H1 (cell line): Measurements from ENCODE around the gene ZFP91. TPM values are rescaled to one million over a fixed set of nuclear protein-coding genes. Genes with fewer than 3 reads are reported as not detected.

Source experiments
- CTCF ChIA-PET: fragments of 300-600 bp; sonication (Branson Sonifier 250); formaldehyde crosslinking; loops from one replicate; lab custom pipeline; 2021; ENCODE audit not compliant: partially characterized antibody; lab: Charles Lee
- POLR2A ChIA-PET: fragments of 300-600 bp; sonication (Branson Sonifier 250); formaldehyde crosslinking; loops from one replicate; lab custom pipeline; 2021; ENCODE audit warnings: inconsistent platforms; ENCODE audit not compliant: partially characterized antibody; lab: Charles Lee
- DNase-seq, 2 experiments: peaks; one replicate each; pipeline versions ENCODE4 v3.0.0 to v3.0.0-alpha.2; 2010 to 2022; ENCODE audit warnings: low spot score in 2 of 2, low read depth in 1 of 2, mixed read lengths in 1 of 2
- FAIRE-seq: peaks from 2 replicates; lab custom pipeline; 2011; peaks lifted over from hg19 to GRCh38; lab: Jason Lieb, UNC
- H2AFZ ChIP-seq: 2 replicates; pipeline ENCODE4 v1.8.1; 2012; ENCODE audit warnings: low read length, inconsistent platforms
- H2AK5ac ChIP-seq: 2 replicates; pipeline ENCODE4 v1.6.1; 2013; ENCODE audit warnings: low read depth, low read length
- H2BK120ac ChIP-seq: replicated peaks from 2 replicates; pipeline ENCODE3; 2013; ENCODE audit warnings: low read depth, low read length, inconsistent platforms
- H2BK12ac ChIP-seq: 2 replicates; pipeline ENCODE4 v1.6.1; 2013; ENCODE audit warnings: low read depth, low read length
- H2BK15ac ChIP-seq: 2 replicates; pipeline ENCODE4 v1.6.1; 2013; ENCODE audit warnings: low read length
- H2BK20ac ChIP-seq: 2 replicates; pipeline ENCODE4 v1.6.1; 2013; ENCODE audit warnings: low read length
- H2BK5ac ChIP-seq: 2 replicates; pipeline ENCODE4 v1.6.1; 2013; ENCODE audit warnings: low read depth, low read length
- H3K14ac ChIP-seq: 2 replicates; pipeline ENCODE4 v1.6.1; 2013; ENCODE audit warnings: inconsistent platforms; ENCODE audit not compliant: insufficient read length
- H3K18ac ChIP-seq: 2 replicates; pipeline ENCODE4 v1.6.1; 2013; ENCODE audit warnings: low read length; ENCODE audit errors: extremely low read depth
- H3K23ac ChIP-seq: 2 replicates; pipeline ENCODE4 v1.6.1; 2013; ENCODE audit warnings: inconsistent platforms; ENCODE audit not compliant: insufficient read length
- H3K23me2 ChIP-seq: 2 replicates; pipeline ENCODE4 v1.6.1; 2013; ENCODE audit warnings: low read depth, low read length
- H3K27ac ChIP-seq: 2 replicates; pipeline ENCODE4 v1.6.1; 2011; ENCODE audit warnings: low read depth, low read length, inconsistent platforms
- H3K27me3 ChIP-seq, 4 experiments: replicated peaks in 1 of 4; 1 replicate in 1 of 4; 2 replicates in 3 of 4; pipeline versions ENCODE4 v1.6.1 to v1.8.1; 2011 to 2013; ENCODE audit warnings: low read length in 3 of 4, mild to moderate bottlenecking in 3 of 4, inconsistent platforms in 2 of 4, mixed read lengths in 2 of 4, moderate library complexity in 1 of 4; ENCODE audit not compliant: control insufficient read depth in 3 of 4, insufficient read depth in 3 of 4; ENCODE audit errors: extremely low read depth in 1 of 4
- H3K36me3 ChIP-seq, 4 experiments: 2 replicates each; pipeline versions ENCODE4 v1.6.1 to v1.8.1; 2011 to 2013; ENCODE audit warnings: mild to moderate bottlenecking in 4 of 4, low read length in 3 of 4, moderate library complexity in 2 of 4, control low read depth in 1 of 4, inconsistent platforms in 1 of 4; ENCODE audit not compliant: insufficient read depth in 4 of 4, control insufficient read depth in 2 of 4
- H3K4ac ChIP-seq: replicated peaks from 2 replicates; pipeline ENCODE3; 2013; ENCODE audit warnings: low read length, low read depth, mixed read lengths, inconsistent platforms; ENCODE audit not compliant: insufficient read length
- H3K4me1 ChIP-seq, 4 experiments: replicated peaks in 1 of 4; 1 replicate in 1 of 4; 2 replicates in 3 of 4; pipeline versions ENCODE4 v1.6.1 to v1.8.1; 2011 to 2013; ENCODE audit warnings: low read length in 3 of 4, inconsistent platforms in 2 of 4, mixed read lengths in 1 of 4; ENCODE audit not compliant: insufficient read depth in 4 of 4, control insufficient read depth in 3 of 4
- H3K4me2 ChIP-seq, 2 experiments: 2 replicates each; pipeline versions ENCODE4 v1.6.1 to v1.8.1; 2011 to 2013; ENCODE audit warnings: low read depth in 2 of 2, low read length in 2 of 2, control low read depth in 1 of 2, inconsistent platforms in 1 of 2, mild to moderate bottlenecking in 1 of 2; ENCODE audit not compliant: insufficient read depth in 1 of 2
- H3K4me3 ChIP-seq, 4 experiments: fragments of 200-600, 300-600 bp in 1 of 4; sonication (generic), shearing (Covaris generic), sonication (Bioruptor Twin) in 1 of 4; 2 replicates each; pipeline versions ENCODE4 v1.5.1 to v1.8.1; 2011 to 2016; ENCODE audit warnings: low read length in 4 of 4, low read depth in 3 of 4, control low read depth in 2 of 4, inconsistent platforms in 2 of 4, mild to moderate bottlenecking in 2 of 4, mixed read lengths in 1 of 4, moderate library complexity in 1 of 4; ENCODE audit not compliant: insufficient read depth in 2 of 4; ENCODE audit errors: extremely low read depth in 1 of 4
- H3K56ac ChIP-seq: replicated peaks from 2 replicates; pipeline ENCODE3; 2013; ENCODE audit warnings: low read depth, mild to moderate bottlenecking, mixed read lengths, low read length, inconsistent platforms; ENCODE audit not compliant: insufficient read length
- H3K79me1 ChIP-seq: 2 replicates; pipeline ENCODE4 v1.6.1; 2013; ENCODE audit warnings: low read depth, low read length, control low read depth
- H3K79me2 ChIP-seq, 2 experiments: 2 replicates each; pipeline versions ENCODE4 v1.6.1 to v1.8.1; 2012 to 2013; ENCODE audit warnings: low read length in 2 of 2, mild to moderate bottlenecking in 2 of 2, inconsistent platforms in 1 of 2; ENCODE audit not compliant: insufficient read depth in 2 of 2, control insufficient read depth in 1 of 2
- H3K9ac ChIP-seq, 4 experiments: replicated peaks in 1 of 4; 1 replicate in 1 of 4; 2 replicates in 3 of 4; pipeline versions ENCODE4 v1.6.1 to v1.8.1; 2011 to 2013; ENCODE audit warnings: low read depth in 3 of 4, low read length in 3 of 4, control low read depth in 2 of 4, mild to moderate bottlenecking in 2 of 4, moderate library complexity in 2 of 4, inconsistent platforms in 1 of 4; ENCODE audit errors: extremely low read depth in 1 of 4
- H3K9me3 ChIP-seq, 2 experiments: 2 replicates each; pipeline versions ENCODE4 v1.6.1 to v1.8.1; 2012 to 2013; ENCODE audit warnings: mild to moderate bottlenecking in 2 of 2, moderate library complexity in 2 of 2, control low read depth in 1 of 2, inconsistent platforms in 1 of 2, low read depth in 1 of 2, low read length in 1 of 2, mixed read lengths in 1 of 2; ENCODE audit not compliant: insufficient read depth in 2 of 2
- H4K20me1 ChIP-seq, 2 experiments: replicated peaks in 1 of 2; 2 replicates each; pipeline versions ENCODE3 to v1.8.1; 2011 to 2013; ENCODE audit warnings: inconsistent platforms in 2 of 2, low read length in 2 of 2, mild to moderate bottlenecking in 1 of 2; ENCODE audit not compliant: insufficient read depth in 2 of 2, control insufficient read depth in 1 of 2
- H4K5ac ChIP-seq: 2 replicates; pipeline ENCODE4 v1.6.1; 2013; ENCODE audit warnings: low read length, low read depth, mixed read lengths, inconsistent platforms; ENCODE audit not compliant: insufficient read length
- H4K8ac ChIP-seq: 2 replicates; pipeline ENCODE4 v1.8.0; 2013; ENCODE audit warnings: mild to moderate bottlenecking, moderate library complexity, low read length, inconsistent platforms; ENCODE audit not compliant: insufficient read depth; ENCODE audit errors: extremely low read depth
- H4K91ac ChIP-seq: replicated peaks from 2 replicates; pipeline ENCODE3; 2013; ENCODE audit warnings: low read length, mixed read lengths, inconsistent platforms; ENCODE audit not compliant: insufficient read length
- ATF3 ChIP-seq: IDR thresholded peaks from 2 replicates; pipeline ENCODE4 v1.6.1; 2011; ENCODE audit warnings: low read depth, mild to moderate bottlenecking, low read length; ENCODE audit not compliant: insufficient read depth
- BRCA1 ChIP-seq: IDR thresholded peaks from 2 replicates; pipeline ENCODE4 v1.6.1; 2012; ENCODE audit warnings: low read depth, low read length, improper control_type of control experiment
- EP300 ChIP-seq, 2 experiments: IDR thresholded peaks; 1 replicate in 1 of 2; 2 replicates in 1 of 2; pipeline ENCODE4 v1.6.1; 2011 to 2012; ENCODE audit warnings: low read depth in 2 of 2, low read length in 2 of 2, mild to moderate bottlenecking in 2 of 2, borderline replicate concordance in 1 of 2, inconsistent platforms in 1 of 2, moderate library complexity in 1 of 2
- GTF2F1 ChIP-seq: IDR thresholded peaks from 2 replicates; pipeline ENCODE4 v1.6.1; 2012; ENCODE audit warnings: low read depth, low read length, improper control_type of control experiment, borderline replicate concordance
- MAX ChIP-seq: IDR thresholded peaks from 2 replicates; pipeline ENCODE4 v1.6.1; 2012; ENCODE audit warnings: inconsistent platforms
- SRF ChIP-seq: IDR thresholded peaks from 2 replicates; pipeline ENCODE4 v1.6.1; 2011; ENCODE audit warnings: mild to moderate bottlenecking, low read depth, low read length, moderate library complexity
- TCF12 ChIP-seq: IDR thresholded peaks from 2 replicates; pipeline ENCODE4 v1.6.1; 2011; ENCODE audit warnings: low read depth, mild to moderate bottlenecking, low read length
- TEAD4 ChIP-seq: IDR thresholded peaks from 2 replicates; pipeline ENCODE4 v1.6.1; 2012; ENCODE audit warnings: low read depth, low read length, inconsistent platforms, mixed read lengths
- ZNF274 ChIP-seq: IDR thresholded peaks from 2 replicates; pipeline ENCODE4 v1.7.0; 2012; ENCODE audit warnings: low read length, borderline replicate concordance; ENCODE audit errors: extremely low read depth
- WGBS, 2 experiments: shearing (Covaris generic) in 1 of 2; methylation state at CpG; one replicate each; pipeline versions ENCODE4 v1.1.6 to v1.1.7; 2013 to 2015; ENCODE audit warnings: low lambda C conversion rate in 2 of 2, mixed read lengths in 2 of 2, inconsistent platforms in 1 of 2, low coverage in 1 of 2, missing lambda C conversion rate in 1 of 2; ENCODE audit not compliant: insufficient replicate concordance in 2 of 2, insufficient coverage in 1 of 2, insufficient read length in 1 of 2; ENCODE audit errors: extremely low coverage in 1 of 2, missing lambda C conversion rate in 1 of 2; 5-methylcytosine and 5-hydroxymethylcytosine counted together
- polyA plus RNA-seq, 7 experiments: library from polyadenylated mRNA; depleted of rRNA in 3 of 7; stranded (reverse) in 5 of 7; unstranded in 2 of 7; fragments of >200 nt in 5 of 7; fragments of 200-250 nt in 2 of 7; gene quantifications; 1 replicate in 5 of 7; 2 replicates in 1 of 7; 4 replicates in 1 of 7; pipeline versions ENCODE4 v1.2.1 to v1.2.3, GENCODE V29; 2011 to 2013; ENCODE audit warnings: missing spikeins in 2 of 7, mixed read lengths in 2 of 7
- total RNA-seq: library from RNA; stranded (reverse); fragmentation: NEBNext Ultra II Directional; extraction: Animal tissue kit (Norgen Biotek cat#: 25700); gene quantifications from 2 replicates; pipeline ENCODE4 v1.2.1, GENCODE V29; 2021
- TF ChIP-seq, protein P1 (sequence below): IDR thresholded peaks from 2 replicates; pipeline ENCODE4 v1.6.1; 2012; ENCODE audit warnings: inconsistent platforms

Gene ZFP91
- total and polyA plus RNA-seq, 2 of the 8 experiments (the other 6 are each of a cell fraction or from before 2014, with no cell fraction given): 10.7 to 29.0 TPM

DNA sequence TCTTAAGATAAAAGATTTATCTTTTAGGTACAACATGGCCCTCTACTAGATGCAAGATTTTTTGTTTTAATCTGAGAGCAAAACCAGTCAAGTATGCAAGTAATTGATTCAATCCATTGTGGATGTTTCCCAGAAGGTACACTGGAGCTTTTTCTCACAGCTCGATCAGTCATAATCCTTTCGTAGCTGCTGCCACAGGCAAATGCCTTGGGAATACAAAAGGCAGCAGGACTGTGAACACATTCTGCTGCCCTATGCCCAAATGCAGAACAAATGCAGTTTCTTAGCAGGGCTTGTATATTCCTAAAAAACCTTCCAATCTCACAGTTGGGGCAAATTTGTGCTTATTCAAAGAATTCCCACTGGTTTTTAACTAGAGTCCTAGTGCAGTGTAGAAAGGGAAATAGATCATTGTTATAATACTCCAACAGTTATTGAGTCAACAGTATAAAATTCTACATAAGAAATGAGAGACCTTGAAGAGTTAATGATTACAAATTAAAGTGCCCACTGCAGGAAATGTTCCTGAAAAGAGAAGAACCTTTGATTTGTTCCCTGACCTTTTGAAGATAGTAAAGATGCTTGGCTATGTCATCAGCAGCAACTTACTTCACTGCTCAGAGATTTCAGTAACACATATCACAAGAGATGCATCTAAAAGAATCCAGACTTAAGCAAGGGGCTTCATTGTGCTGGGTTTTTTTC, 17.3 kb upstream of the ZFP91 start:
- Histone ChIP-seq H2BK12ac (no peak overlapping the region), H3K79me2 (no peaks in the 10 kb centered on the region), H4K8ac (no peak overlapping the region), H2BK20ac (no peak overlapping the region), H3K23me2 (no peaks in the 10 kb centered on the region), H2BK5ac (no peak overlapping the region), H3K36me3 (no peaks in the 10 kb centered on the region), H2BK15ac (no peak overlapping the region), H3K14ac (no peak overlapping the region), H4K20me1 (no peaks in the 10 kb centered on the region), H2AFZ (no peak overlapping the region), H4K91ac (no peak overlapping the region), H2BK120ac (no peak overlapping the region), H3K4me1 (no peaks in the 10 kb centered on the region), H3K9me3 (no peaks in the 10 kb centered on the region), H3K56ac (no peak overlapping the region), H3K27ac (no peak overlapping the region), H3K9ac (no peak overlapping the region), H3K27me3 (no peaks in the 10 kb centered on the region), H4K5ac (no peak overlapping the region), H3K4ac (no peak overlapping the region), H3K4me2 (no peak overlapping the region), H3K4me3 (no peak overlapping the region), H3K18ac (no peak overlapping the region), H3K79me1 (no peaks in the 10 kb centered on the region), H2AK5ac (no peak overlapping the region), H3K23ac (no peak overlapping the region)
- DNase-seq (no peak), FAIRE-seq (no peak)
- POLR2A ChIA-PET: no interaction called here
- TF ChIP-seq EP300 (IDR thresholded peaks at IDR 0.05; ENCODE audit: borderline replicate concordance in 1 of 2, low read depth in 2 of 2, low read length in 2 of 2) (no peak), TEAD4 (no peak), MAX (no peak), SRF (no peak), ATF3 (no peak), TCF12 (no peak), BRCA1 (no peak), ZNF274 (no peak), GTF2F1 (no peak)
- TF ChIP-seq, protein P1, sequence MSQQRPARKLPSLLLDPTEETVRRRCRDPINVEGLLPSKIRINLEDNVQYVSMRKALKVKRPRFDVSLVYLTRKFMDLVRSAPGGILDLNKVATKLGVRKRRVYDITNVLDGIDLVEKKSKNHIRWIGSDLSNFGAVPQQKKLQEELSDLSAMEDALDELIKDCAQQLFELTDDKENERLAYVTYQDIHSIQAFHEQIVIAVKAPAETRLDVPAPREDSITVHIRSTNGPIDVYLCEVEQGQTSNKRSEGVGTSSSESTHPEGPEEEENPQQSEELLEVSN: no peak
- 78% methylated on average over 2 of the region's 2 CpGs; no CpG with 5 or more reads in 1 of the 2 experiments for WGBS, 2 experiments
- CTCF ChIA-PET: interaction anchor here (0.6 to 0.9 kb wide), 2 partner anchors 18 to 61 kb away, joined by 3 read pairs; partner anchors contain the start of genes CNTF and ZFP91
